ENCODE results near the gene CADPS2.

CADPS2 gene

DNA sequence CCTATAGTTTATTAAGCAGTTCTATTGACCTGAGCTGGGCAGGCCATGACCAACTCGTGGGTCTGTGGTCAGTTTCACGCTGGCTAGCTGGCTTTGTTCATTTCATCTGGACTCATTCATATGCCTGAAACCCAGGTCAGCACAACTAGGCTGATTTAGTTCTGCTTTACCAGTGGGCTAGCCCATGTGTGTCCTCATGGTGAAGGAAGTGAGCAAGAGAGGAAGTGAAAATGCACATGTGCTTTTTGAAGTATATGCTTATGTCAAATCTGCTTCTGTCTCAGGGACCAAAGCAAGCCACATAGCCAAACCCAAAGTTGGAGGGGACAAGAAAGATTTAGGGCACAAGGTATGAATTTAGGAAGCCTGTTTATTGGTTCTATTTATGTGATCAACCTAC is 341.8 kb downstream of the CADPS2 start:
- no peak for DNase-seq (ENCODE audit: extremely low read depth in 1 of 2, low read depth in 1 of 2)

- DNase-seq (ENCODE audit: extremely low read depth in 1 of 2, low read depth in 1 of 2), result no peak
These were observed 342.4 kb downstream of the CADPS2 start for GRCh38 chr7:122543891-122544290.

DNA sequence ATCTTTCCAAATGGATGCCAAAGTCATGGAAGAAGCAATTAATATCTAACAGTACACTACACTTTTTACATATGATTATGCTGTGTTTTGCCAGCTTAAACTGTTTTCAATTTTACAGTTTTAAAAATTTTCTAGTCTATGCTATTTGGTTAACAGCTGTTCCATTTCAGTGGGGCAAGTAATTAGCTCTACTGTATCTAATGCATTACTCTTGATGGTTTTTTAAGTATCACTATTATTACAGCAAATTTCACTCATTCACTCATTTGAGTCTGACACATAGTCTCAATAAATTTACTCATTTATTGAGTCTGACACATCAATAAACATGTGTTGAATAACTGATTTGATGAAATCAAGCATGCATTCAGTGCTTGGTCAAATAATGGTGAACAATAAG is 343.1 kb downstream of the CADPS2 start:
- no peak for DNase-seq (ENCODE audit: extremely low read depth in 1 of 2, low read depth in 1 of 2)

DNA sequence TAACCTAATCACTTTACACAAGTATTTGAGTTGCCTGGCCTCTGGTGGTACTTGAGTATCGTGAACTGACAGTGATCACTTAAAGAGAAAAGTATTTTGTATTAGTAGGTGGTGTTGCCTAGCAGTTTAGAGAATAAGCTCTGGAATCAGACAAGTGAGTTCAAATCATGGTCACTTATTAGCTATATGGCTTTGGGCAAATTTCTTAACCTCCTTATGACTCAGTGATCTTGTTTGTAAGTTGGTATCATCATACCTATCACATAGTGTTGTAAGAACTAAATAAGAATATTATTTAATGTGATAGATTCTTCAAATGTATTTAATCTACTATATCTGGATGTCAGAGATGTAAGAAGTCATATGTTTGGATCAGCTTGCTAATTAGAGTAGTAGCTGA is 351.2 kb downstream of the CADPS2 start:
- no peak for DNase-seq (ENCODE audit: extremely low read depth in 1 of 2, low read depth in 1 of 2)

GRCh38 chr7:122532406-122533269 is 353.6 kb downstream of the CADPS2 start:
- DNase-seq (ENCODE audit: extremely low read depth in 1 of 2, low read depth in 1 of 2), result no peak

DNA sequence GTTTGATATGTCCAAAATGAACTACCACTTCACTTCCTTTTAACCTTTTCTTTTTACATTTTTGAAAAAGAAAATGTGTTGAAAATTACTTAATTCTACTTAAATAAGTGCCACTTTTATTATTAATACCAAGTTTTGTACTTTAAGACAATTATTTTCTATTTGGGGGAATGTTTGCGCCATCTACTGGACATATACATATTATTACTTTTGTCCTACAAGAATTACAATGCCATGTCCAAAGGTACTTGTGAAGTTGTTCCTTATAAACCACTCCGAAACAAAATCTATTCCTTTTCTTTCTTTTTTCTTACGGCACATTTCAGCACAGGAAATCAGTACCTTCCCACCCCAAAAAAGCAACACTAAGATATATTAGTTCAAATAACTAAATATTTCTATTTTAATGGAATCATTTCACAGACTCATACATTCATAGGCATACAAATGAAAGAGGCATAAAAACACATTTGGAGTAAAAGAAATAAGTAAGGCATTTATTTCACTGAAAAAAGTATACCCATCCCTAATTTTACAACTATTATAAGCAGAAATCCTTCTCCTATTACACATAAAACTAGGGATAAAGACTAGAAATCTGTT is 357.3 kb downstream of the CADPS2 start:
- no peak for DNase-seq (ENCODE audit: extremely low read depth in 1 of 2, low read depth in 1 of 2)

DNA sequence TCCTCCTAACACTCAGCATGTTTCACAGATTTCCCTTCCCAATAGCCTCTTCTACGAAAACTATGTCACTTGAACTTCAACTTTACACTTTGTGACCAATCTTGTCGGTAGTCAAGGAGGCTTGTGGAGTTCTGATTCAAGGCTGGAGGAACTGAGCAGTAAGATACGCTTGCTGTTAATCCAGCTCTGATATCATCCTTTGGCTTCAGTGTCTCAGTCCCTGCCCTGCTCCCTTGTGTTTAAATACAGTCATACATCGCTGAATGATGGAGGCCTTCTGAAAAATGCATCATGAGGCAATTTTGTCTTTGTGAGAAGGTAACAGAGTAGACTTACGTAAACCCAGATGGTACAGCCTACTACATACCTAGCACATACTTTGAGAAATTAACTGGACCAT is 360.9 kb downstream of the CADPS2 start:
- DNase-seq (ENCODE audit: extremely low read depth in 1 of 2, low read depth in 1 of 2), result no peak

GRCh38 chr7:122521767-122522166 is 364.5 kb downstream of the CADPS2 start:
- DNase-seq (ENCODE audit: extremely low read depth in 1 of 2, low read depth in 1 of 2), result no peak

GRCh38 chr7:122520971-122521555 is 365.2 kb downstream of the CADPS2 start:
- no peak for DNase-seq (ENCODE audit: extremely low read depth in 1 of 2, low read depth in 1 of 2)

GRCh38 chr7:122518488-122518887 is 367.8 kb downstream of the CADPS2 start:
- DNase-seq (ENCODE audit: extremely low read depth in 1 of 2, low read depth in 1 of 2), result no peak

- DNase-seq (ENCODE audit: extremely low read depth in 1 of 2, low read depth in 1 of 2), result no peak
These were observed 368.7 kb downstream of the CADPS2 start for GRCh38 chr7:122517576-122517975.

DNA sequence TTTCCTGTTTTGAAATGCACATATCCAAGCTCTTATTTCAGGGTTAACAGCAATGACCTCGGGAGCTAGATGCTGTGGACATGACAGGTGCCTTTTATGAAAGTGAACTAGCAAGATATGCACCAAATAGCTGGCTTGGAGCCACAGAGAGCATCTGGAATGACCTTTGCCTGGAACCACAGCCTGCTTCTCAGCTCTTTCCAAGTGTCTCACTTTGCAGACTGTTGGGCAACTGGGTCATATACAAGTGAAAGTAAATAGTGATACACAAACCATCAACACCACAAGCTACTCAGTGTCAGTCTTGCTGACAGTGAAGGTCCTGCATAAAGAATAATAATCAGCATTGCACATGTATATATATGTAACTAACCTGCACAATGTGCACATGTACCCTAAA is 370.9 kb downstream of the CADPS2 start:
- no peak for DNase-seq (ENCODE audit: extremely low read depth in 1 of 2, low read depth in 1 of 2)

- no peak for DNase-seq (ENCODE audit: extremely low read depth in 1 of 2, low read depth in 1 of 2)
These were observed 375.0 kb downstream of the CADPS2 start for GRCh38 chr7:122511268-122511667.

- DNase-seq (ENCODE audit: extremely low read depth in 1 of 2, low read depth in 1 of 2), result no peak
These were observed 378.7 kb downstream of the CADPS2 start for GRCh38 chr7:122507591-122507990.

GRCh38 chr7:122492007-122492406 is 394.3 kb downstream of the CADPS2 start:
- DNase-seq (ENCODE audit: extremely low read depth in 1 of 2, low read depth in 1 of 2), result no peak

GRCh38 chr7:122488241-122488640 is 398.0 kb downstream of the CADPS2 start:
- no peak for DNase-seq (ENCODE audit: extremely low read depth in 1 of 2, low read depth in 1 of 2)

GRCh38 chr7:122487131-122487530 is 399.1 kb downstream of the CADPS2 start:
- DNase-seq (ENCODE audit: extremely low read depth in 1 of 2, low read depth in 1 of 2), result no peak

DNA sequence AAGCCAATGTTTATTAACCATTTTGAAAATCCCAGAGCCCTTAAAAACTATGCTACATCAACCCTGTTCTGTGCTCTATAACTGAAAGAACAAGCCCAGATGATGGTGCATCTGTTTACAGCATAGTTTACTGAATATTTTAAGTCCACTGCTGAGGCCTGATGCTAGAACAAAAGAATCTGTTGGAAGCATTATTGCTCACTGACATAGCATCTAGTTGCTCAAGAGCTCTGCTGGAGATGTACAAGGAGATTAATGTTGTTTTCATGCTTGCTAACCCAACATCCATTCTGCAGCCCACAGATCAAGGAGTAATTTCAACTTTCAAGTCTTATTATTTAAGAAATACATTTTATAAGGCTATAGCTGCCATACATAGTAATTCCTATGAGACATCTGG is 400.4 kb downstream of the CADPS2 start:
- DNase-seq (ENCODE audit: extremely low read depth in 1 of 2, low read depth in 1 of 2), result no peak

DNA sequence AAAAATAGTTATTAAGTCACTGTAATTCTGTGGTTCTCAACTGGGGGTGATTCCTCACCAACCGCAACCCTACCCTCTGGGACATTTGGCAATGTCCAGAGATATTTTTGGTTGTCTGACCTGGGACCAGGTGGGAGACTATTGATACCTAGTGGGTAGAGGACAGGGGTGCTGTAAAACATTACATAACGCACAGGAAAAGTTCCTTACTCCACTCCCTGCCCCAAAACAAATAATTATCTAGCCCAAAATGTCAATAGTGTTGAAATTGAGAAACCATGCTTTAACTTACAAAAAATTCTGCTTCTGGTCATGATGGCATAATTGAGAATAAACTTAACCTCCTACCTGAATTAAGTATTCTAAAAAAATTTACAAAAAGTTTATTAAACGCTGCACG is 404.0 kb downstream of the CADPS2 start:
- no peak for DNase-seq (ENCODE audit: extremely low read depth in 1 of 2, low read depth in 1 of 2)

DNA sequence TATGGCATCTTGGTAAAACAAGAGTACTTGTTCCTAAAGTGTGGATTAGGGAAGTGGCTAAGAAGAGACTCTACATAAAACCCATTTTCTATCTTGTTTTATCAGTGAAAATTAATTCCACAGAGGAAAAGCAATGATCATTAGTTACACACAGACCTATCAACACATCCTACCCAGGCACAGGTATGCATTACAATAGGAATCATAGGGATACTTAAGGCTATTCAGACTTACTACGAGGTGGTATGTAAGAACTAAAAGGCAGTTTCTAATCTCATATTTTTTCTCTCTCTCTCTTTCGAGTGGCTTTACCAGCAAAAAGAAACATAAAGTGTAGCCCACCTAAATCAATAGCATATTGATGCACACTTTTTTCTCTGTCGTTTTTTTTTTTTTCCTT is 415.4 kb downstream of the CADPS2 start:
- no peak for DNase-seq (ENCODE audit: extremely low read depth in 1 of 2, low read depth in 1 of 2)

DNA sequence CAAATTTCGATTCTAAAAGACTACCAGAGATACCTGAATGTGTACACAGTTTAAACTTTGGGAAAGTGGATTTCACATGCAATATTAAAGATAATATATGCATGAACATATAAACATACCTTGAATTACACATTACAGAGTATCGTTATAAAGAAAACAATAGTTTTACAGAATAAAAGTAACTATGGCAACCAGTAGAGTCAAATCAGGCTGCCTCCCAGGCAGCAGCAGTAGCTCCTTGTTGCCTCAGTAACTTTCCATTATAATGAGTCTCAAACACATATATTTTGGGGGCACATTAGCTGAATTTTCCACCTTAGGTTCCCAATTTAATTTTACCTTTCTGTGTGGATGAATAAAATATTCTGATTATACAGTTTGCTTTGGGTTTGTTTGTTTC is 417.3 kb downstream of the CADPS2 start:
- DNase-seq (ENCODE audit: extremely low read depth in 1 of 2, low read depth in 1 of 2), result no peak

All from activated CD8-positive, alpha-beta memory T cell treated with anti-CD3 and anti-CD28 coated beads for 1 hour (primary cell).